GM20431 (cell line): ENCODE measurements around the gene PLXND1.

Experiments used
- in situ Hi-C: fragments of 300-500 bp; cut with MseI, MboI; formaldehyde crosslinking; loops from one replicate; pipeline ENCODE4 v1.15.0; 2020; ENCODE audit warnings: low sequenced_read_pairs; ENCODE audit not compliant: unreplicated experiment

Gene PLXND1

GRCh38 chr3:129571605-129572547 lies 34.6 kb downstream of the PLXND1 start:
- in situ Hi-C loops, result no loop called here

GRCh38 chr3:129569856-129570255 lies 36.6 kb downstream of the PLXND1 start:
- in situ Hi-C loops, result no loop called here

GRCh38 chr3:129567939-129568338 lies 38.5 kb downstream of the PLXND1 start:
- in situ Hi-C loops, result no loop called here

GRCh38 chr3:129567176-129567705 lies 39.2 kb downstream of the PLXND1 start:
- in situ Hi-C loops, result no loop called here

- in situ Hi-C loops, result no loop called here
Observed at GRCh38 chr3:129565902-129566301, 40.6 kb downstream of the PLXND1 start.

- in situ Hi-C loops, result no loop called here
Observed at GRCh38 chr3:129564981-129565644, 41.4 kb downstream of the PLXND1 start.

- in situ Hi-C loops, result no loop called here
Observed at GRCh38 chr3:129563850-129564535, 42.5 kb downstream of the PLXND1 start.

- in situ Hi-C loops, result no loop called here
Observed at GRCh38 chr3:129563332-129563731, 43.1 kb downstream of the PLXND1 start.

- in situ Hi-C loops, result no loop called here
Observed at GRCh38 chr3:129562803-129563202, 43.7 kb downstream of the PLXND1 start.

GRCh38 chr3:129561619-129562248 lies 44.7 kb downstream of the PLXND1 start:
- in situ Hi-C loops, result no loop called here

- in situ Hi-C loops, result no loop called here
Observed at GRCh38 chr3:129560911-129561594, 45.4 kb downstream of the PLXND1 start.

GRCh38 chr3:129560269-129560787 lies 46.1 kb downstream of the PLXND1 start:
- in situ Hi-C loops, result no loop called here

GRCh38 chr3:129559565-129560079 lies 46.9 kb downstream of the PLXND1 start:
- in situ Hi-C loops, result no loop called here

- in situ Hi-C loops, result no loop called here
Observed at GRCh38 chr3:129558772-129559564, 47.5 kb downstream of the PLXND1 start.

GRCh38 chr3:129558081-129558771 lies 48.2 kb downstream of the PLXND1 start:
- in situ Hi-C loops, result no loop called here

GRCh38 chr3:129557548-129557894 lies 49.0 kb downstream of the PLXND1 start:
- in situ Hi-C loops, result no loop called here

- in situ Hi-C loops, result no loop called here
Observed at GRCh38 chr3:129556890-129557547, 49.5 kb downstream of the PLXND1 start.
